Right lobe of liver (tissue), 6 donors: ENCODE measurements around the gene FGB. TPM values are rescaled to one million over a fixed set of nuclear protein-coding genes. Genes with fewer than 3 reads are reported as not detected.
A peak's percentile ranks its signal among the peaks of the same experiment; 100 is the strongest.

ENCODE experiments used
- ATAC-seq, 4 donors: fragments of 200-7000 bp; cut with Tn5 transposase; one replicate each; pipeline ENCODE4 v1.9.1; 2020; ENCODE audit warnings: mild to moderate bottlenecking in 4 of 4, moderate library complexity in 4 of 4
- DNase-seq, 3 donors: peaks; one replicate each; pipeline ENCODE4 v3.0.0-alpha.2; 2020
- H3K27ac ChIP-seq, 3 donors: fragments of 200-600 bp; one replicate each; pipeline ENCODE4 v1.8.0; 2022
- H3K27me3 ChIP-seq, 2 donors: fragments of 200-600 bp; one replicate each; pipeline ENCODE4 v1.8.0; 2022
- H3K36me3 ChIP-seq, 4 donors: fragments of 200-600 bp; sonication (generic) in 1 of 4; one replicate each; pipeline versions ENCODE4 v1.5.1 to v1.8.0; 2017 to 2022; ENCODE audit warnings: control low read depth in 1 of 4
- H3K4me1 ChIP-seq, 4 donors: fragments of 200-600 bp; sonication (generic) in 1 of 4; one replicate each; pipeline versions ENCODE4 v1.5.1 to v1.8.0; 2017 to 2022; ENCODE audit warnings: control low read depth in 1 of 4
- H3K4me3 ChIP-seq, 3 donors: fragments of 200-600 bp; one replicate each; pipeline ENCODE4 v1.8.0; 2022
- H3K9me3 ChIP-seq, 4 donors: fragments of 200-600 bp; sonication (generic) in 1 of 4; one replicate each; pipeline versions ENCODE4 v1.5.1 to v1.8.0; 2017 to 2022; ENCODE audit warnings: control low read depth in 1 of 4
- POLR2A ChIP-seq: fragments of 450-650 bp; IDR thresholded peaks from one replicate; pipeline ENCODE4 v1.6.1; 2017; ENCODE audit warnings: antibody characterized with exemption, mild to moderate bottlenecking
- WGBS: methylation state at CpG from one replicate; pipeline ENCODE4 v1.1.6; 2018; ENCODE audit warnings: low coverage, low lambda C conversion rate; ENCODE audit not compliant: insufficient coverage; ENCODE audit errors: missing lambda C conversion rate; 5-methylcytosine and 5-hydroxymethylcytosine counted together
- intact Hi-C, 2 donors: fragments of 100-400 bp; cut with DNase I; formaldehyde crosslinking; loops; one replicate each; pipeline versions ENCODE4 v1.11.2 to v1.14.1; 2022
- total RNA-seq, 6 experiments: library from RNA; depleted of rRNA in 2 of 6; stranded (reverse); fragments of >200 nt in 2 of 6; fragmentation: NEBNext Ultra II Directional in 3 of 6; extraction: Animal tissue kit (Norgen Biotek cat#: 25700) in 3 of 6; gene quantifications; one replicate each; pipeline versions ENCODE4 v1.1.0 to v1.2.4, GENCODE V29; 2016 to 2023
- TF ChIP-seq, protein P1 (sequence below), 4 donors: fragments of 200-600 bp in 3 of 4; fragments of 450-650 bp in 1 of 4; IDR thresholded peaks; one replicate each; pipeline versions ENCODE4 v1.5.1 to v1.8.0; 2016 to 2022; ENCODE audit warnings: antibody characterized with exemption in 4 of 4, mild to moderate bottlenecking in 2 of 4
- donor health status: DM: no; HTN: yes; CAD: no.
- donor health status: DM: no; HTN: no; CAD: no.
- donor health status: DM: no; HTN: no; CAD: no.
- donor health status: DM: no; HTN: yes; CAD: no.
- donor health status: DM: no; HTN: yes; CAD: no.

The FGB gene
- total RNA-seq, 6 experiments from 2014 or later = 6,080 to 16,362 (median 11,864) TPM

DNA sequence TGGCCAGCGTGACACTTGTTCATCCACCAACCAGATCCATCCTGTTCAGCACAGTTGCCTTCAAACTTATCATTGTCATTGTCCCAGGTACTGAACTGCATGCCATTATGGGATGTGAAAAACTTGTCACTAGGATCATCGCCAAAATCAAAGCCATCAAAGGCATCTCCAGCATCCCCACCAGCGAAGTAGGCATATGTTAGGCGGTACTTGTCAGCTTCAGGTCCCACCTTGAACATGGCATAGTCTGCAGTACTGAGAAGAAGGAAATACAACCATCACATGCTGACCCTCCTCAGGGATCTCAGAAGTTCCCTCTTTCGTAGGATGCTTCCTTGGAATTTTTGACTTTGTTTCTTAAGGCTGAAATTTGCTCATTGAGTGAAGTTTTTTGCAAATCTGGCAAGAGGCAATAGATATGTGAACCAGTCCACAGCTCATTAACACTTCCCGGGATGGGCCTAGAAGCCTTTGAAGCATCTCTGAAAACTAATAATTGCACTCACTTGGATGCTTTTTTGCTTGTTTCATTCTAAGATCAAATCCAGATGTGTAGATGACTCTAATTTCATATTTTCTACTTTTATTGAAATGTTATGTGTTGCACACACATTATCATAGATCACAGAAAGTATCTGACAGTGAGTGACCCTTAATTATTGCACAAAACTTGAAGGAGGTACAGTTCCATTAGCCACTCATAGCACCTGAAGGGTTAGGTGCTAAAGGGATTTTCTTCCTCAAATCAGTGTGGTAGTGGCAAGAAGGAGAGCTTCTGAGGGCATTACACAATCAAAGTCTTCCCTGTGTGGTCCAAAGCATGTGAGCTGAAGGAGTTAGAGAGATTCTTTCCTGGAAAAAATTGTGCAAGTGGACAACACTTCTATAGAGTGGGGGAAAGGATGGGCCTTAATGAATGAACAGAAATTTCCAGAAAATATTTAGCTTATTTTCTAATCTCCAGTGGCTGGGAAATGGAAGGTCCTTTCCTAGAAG is 44.2 kb downstream of the FGB start:
- intact Hi-C loops = no loop called here
- WGBS = 48% methylated on average over 6 of the region's 6 CpGs
- Histone ChIP-seq H3K27ac (peak overlapping the region in 2 of 3 donors; percentile 9 to 94), H3K4me3 (peak overlapping the region; percentile 28 to 67 (median 66)), H3K36me3 (peaks cover 11 to 74% (median 49%) of the 10 kb centered on the region in 4 donors), H3K9me3 (no peaks in the 10 kb centered on the region), H3K27me3 (no peaks in the 10 kb centered on the region), H3K4me1 (peaks cover 0 to 9% (median 0%) of the 10 kb centered on the region in 4 donors)
- TF ChIP-seq, protein P1, sequence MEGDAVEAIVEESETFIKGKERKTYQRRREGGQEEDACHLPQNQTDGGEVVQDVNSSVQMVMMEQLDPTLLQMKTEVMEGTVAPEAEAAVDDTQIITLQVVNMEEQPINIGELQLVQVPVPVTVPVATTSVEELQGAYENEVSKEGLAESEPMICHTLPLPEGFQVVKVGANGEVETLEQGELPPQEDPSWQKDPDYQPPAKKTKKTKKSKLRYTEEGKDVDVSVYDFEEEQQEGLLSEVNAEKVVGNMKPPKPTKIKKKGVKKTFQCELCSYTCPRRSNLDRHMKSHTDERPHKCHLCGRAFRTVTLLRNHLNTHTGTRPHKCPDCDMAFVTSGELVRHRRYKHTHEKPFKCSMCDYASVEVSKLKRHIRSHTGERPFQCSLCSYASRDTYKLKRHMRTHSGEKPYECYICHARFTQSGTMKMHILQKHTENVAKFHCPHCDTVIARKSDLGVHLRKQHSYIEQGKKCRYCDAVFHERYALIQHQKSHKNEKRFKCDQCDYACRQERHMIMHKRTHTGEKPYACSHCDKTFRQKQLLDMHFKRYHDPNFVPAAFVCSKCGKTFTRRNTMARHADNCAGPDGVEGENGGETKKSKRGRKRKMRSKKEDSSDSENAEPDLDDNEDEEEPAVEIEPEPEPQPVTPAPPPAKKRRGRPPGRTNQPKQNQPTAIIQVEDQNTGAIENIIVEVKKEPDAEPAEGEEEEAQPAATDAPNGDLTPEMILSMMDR (IDR thresholded peaks at IDR 0.05) = no peak
- peak; percentile 72 for TF ChIP-seq POLR2A
- ATAC-seq (peak; percentile 2 to 53 (median 18)), DNase-seq (no peak)

DNA sequence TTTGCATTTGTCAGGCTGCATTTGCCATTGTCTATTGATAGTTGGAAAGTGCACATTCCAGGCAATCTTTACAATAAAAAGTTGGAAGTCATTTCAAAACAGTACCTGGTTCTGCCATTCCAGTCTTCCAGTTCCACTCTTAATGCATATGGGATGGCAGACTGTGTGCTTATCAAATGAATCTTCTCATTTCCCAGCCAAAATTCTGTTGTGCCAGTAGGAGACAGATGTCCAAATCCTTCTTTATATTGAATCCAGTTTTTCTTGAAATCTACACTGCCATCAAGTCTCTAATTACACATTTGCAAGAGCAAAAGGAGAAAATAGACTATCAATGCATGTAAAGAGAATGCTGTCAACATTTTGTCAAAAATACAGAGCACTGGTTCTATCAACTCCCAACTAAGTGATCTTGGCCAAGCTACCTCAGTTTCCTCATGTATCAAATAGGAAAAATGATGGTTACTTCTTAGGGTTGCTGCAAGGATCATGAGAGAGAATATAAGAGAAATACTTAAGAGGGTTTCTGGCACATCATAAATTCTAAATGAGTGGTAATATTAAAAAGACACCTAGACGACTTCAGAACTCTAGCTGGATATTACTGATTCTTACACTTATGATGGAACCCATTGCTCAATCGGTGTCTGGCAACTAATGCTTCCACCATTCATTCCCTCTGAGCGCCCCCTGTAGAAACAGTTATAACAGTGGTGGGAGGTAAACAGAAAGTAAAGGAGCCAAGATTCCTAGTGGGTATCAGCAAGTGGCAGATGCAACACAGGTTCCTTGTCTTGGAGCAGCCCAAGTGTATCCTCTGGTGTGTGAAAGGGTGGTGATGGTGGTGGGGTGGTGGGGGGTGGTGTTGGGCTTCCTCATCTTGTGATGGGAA is 45.8 kb downstream of the FGB start:
- Histone ChIP-seq H3K4me3 (peak overlapping the region; percentile 28 to 67 (median 66)), H3K4me1 (peaks cover 0 to 17% (median 4%) of the 10 kb centered on the region in 4 donors), H3K27me3 (no peaks in the 10 kb centered on the region), H3K9me3 (no peaks in the 10 kb centered on the region), H3K27ac (peak overlapping the region in 2 of 3 donors; percentile 9 to 94), H3K36me3 (peaks cover 11 to 74% (median 49%) of the 10 kb centered on the region in 4 donors)
- intact Hi-C loops = no loop called here
- WGBS = 21% methylated on average over 3 of the region's 3 CpGs
- ATAC-seq (peak; percentile 3 to 19 (median 4)), DNase-seq (peak in 1 of 3 donors; percentile 55)
- TF ChIP-seq POLR2A = peak; percentile 26
- TF ChIP-seq, protein P1 (IDR thresholded peaks at IDR 0.05) = peak in 2 of 4 donors; percentile 3 to 21

DNA sequence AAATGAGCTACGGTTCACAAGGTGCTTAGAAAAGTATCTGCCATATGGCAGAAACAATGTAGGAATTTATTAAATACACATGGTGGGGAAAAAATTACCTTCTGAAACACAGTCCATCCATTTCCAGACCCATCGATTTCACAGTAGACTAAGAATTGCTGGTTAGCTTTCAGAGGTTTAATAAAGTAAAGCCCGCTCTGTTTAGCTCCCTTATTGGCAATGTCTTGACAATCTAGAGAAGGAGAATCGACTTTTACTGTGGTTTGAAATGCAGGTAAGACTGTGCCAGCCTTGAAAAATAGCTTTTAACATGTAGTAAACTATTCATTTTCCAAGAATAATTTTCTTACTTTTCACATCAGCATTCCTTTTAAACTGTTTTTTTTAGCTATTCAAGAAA is 46.7 kb downstream of the FGB start:
- WGBS = 29% methylated on average over 4 of the region's 4 CpGs
- H3K9me3 ChIP-seq = no peaks in the 10 kb centered on the region
- ATAC-seq (no peak), DNase-seq (no peak)
- TF ChIP-seq, protein P1 (IDR thresholded peaks at IDR 0.05) = no peak
- peak; percentile 75 for TF ChIP-seq POLR2A
- peak overlapping the region; percentile 28 to 67 (median 66) for H3K4me3 ChIP-seq
- intact Hi-C loops = no loop called here
- peaks cover 11 to 69% (median 46%) of the 10 kb centered on the region in 4 donors for H3K36me3 ChIP-seq
- peaks cover 0 to 25% (median 7%) of the 10 kb centered on the region in 4 donors for H3K4me1 ChIP-seq
- H3K27ac ChIP-seq = peak overlapping the region; percentile 62 to 94 (median 71)
- H3K27me3 ChIP-seq = no peaks in the 10 kb centered on the region

DNA sequence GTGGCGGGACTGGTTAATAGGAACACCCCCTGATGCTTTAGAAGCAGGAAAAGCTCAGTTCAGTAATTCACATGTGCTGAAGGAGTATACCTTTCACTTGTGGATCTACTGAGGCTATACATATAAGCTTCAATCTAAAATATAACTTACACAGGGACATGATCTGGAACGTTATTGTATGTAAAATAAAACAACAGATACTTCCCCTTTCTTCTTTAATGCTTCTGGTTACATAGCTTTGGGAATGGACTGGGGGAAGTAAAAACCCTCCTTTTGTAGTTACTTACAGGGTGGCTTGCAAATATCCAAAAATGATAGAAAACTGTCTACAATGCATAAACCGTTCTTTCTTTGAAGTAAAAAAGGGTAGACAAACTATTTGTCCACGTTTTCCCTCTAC is 47.8 kb downstream of the FGB start:
- peak; percentile 66 for TF ChIP-seq POLR2A
- TF ChIP-seq, protein P1 (IDR thresholded peaks at IDR 0.05) = no peak
- peak overlapping the region; percentile 62 to 94 (median 71) for H3K27ac ChIP-seq
- 16% methylated on average over 4 of the region's 4 CpGs for WGBS
- H3K4me3 ChIP-seq = peak overlapping the region; percentile 28 to 67 (median 66)
- H3K9me3 ChIP-seq = no peaks in the 10 kb centered on the region
- intact Hi-C loops = loop anchor here in 1 of 2 donors (5.0 kb wide), 1 partner anchor 43 kb away; no protein-coding TSS in a partner anchor
- DNase-seq (no peak), ATAC-seq (no peak)
- H3K36me3 ChIP-seq = peaks cover 11 to 59% (median 41%) of the 10 kb centered on the region in 4 donors
- peaks cover 0 to 31% (median 9%) of the 10 kb centered on the region in 4 donors for H3K4me1 ChIP-seq
- no peaks in the 10 kb centered on the region for H3K27me3 ChIP-seq
